ENCODE data around the gene RBM4.

DNA sequence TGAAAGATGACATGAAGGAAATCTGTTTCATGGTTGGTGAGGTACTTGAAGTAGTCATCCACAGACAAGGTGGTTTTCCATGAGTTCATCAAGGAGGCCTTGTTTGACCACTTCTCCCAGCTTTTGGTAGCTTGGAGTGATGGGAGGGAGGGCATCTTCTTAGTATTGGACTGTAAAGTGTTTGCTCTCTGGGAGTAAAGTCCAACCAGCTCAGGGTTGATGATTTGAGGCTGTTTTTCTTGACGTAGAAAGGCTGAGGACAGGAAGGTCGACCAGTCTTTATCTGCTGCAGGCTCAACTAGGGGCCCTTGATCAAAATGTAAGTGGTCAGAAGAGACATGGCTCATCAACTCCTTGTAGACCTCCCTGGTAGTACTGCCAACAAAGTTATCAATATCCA, 47.3 kb upstream of the RBM4 start:
- TF ChIP-seq POLR2A (IDR thresholded peaks at IDR 0.05) (no peak), EP300 (IDR thresholded peaks at IDR 0.05) (no peak)
- TF ChIP-seq, protein P1, sequence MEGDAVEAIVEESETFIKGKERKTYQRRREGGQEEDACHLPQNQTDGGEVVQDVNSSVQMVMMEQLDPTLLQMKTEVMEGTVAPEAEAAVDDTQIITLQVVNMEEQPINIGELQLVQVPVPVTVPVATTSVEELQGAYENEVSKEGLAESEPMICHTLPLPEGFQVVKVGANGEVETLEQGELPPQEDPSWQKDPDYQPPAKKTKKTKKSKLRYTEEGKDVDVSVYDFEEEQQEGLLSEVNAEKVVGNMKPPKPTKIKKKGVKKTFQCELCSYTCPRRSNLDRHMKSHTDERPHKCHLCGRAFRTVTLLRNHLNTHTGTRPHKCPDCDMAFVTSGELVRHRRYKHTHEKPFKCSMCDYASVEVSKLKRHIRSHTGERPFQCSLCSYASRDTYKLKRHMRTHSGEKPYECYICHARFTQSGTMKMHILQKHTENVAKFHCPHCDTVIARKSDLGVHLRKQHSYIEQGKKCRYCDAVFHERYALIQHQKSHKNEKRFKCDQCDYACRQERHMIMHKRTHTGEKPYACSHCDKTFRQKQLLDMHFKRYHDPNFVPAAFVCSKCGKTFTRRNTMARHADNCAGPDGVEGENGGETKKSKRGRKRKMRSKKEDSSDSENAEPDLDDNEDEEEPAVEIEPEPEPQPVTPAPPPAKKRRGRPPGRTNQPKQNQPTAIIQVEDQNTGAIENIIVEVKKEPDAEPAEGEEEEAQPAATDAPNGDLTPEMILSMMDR (IDR thresholded peaks at IDR 0.05), result no peak
